ENCODE data around the gene CIDEB. TPM values are rescaled to one million over a fixed set of nuclear protein-coding genes. Genes with fewer than 3 reads are reported as not detected.

The CIDEB gene
- total RNA-seq, 2 experiments from 2014 or later = 14.2 to 14.4 TPM

DNA sequence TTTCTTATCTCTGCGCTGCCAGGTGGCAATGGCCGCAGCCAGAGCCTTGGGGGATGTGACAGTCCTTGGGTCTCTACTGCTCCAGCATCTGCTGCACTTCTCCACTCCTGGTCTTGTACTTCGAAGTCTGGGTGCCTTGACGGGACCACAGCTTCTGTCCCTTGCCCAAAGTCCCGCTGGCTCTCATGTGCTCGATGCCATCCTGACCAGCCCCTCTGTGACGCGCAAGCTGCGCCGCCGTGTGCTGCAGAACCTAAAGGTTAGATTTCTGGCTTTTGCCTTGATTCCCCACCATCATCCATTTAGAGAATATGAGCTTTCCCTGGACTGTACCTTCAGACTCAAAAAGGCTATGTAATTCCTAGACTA lies 3.8 kb downstream of the CIDEB start:
- POLR2A ChIA-PET = no interaction called here
- CTCF ChIA-PET = interaction anchor here (1.3 to 3.7 kb wide), 2 partner anchors 10 to 61 kb away, joined by 4 to 16 read pairs; partner anchors contain the start of gene TINF2

DNA sequence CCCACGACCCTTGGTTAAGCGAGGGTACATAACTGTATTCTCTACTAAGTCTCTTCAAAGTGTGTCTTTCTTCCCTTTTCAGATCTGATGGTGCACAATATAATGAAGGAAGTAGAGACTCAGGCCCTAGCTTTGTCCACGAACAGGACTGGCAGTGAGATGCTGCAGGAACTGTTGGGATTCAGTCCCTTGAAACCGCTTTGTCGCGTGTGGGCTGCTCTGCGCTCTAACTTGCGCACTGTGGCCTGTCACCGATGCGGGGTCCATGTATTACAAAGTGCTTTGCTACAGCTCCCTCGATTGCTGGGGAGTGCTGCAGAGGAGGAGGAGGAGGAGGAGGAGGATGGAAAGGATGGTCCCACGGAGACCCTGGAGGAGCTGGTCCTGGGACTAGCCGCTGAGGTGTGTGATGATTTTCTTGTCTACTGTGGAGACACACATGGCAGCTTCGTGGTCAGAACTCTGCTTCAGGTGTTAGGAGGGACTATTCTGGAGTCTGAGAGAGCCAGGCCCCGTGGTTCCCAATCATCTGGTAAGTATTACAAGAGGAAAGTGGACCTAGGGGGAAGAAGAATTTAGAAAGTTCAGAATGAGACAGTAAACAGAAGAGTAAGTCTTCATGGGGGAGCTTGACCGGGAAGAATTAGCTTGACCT lies 7.3 kb downstream of the CIDEB start:
- CTCF ChIA-PET = interaction anchor here (0.8 to 7.9 kb wide), 11 partner anchors 9 to 136 kb away, joined by 3 to 156 read pairs (median 4); partner anchors contain the start of genes CIDEB, LTB4R, LTB4R2 and TINF2
- POLR2A ChIA-PET = interaction anchor here (0.8 to 3.2 kb wide), 6 partner anchors 8 to 87 kb away, joined by 3 to 21 read pairs (median 7); partner anchors contain the start of genes CHMP4A, LTB4R, LTB4R2 and RABGGTA

DNA sequence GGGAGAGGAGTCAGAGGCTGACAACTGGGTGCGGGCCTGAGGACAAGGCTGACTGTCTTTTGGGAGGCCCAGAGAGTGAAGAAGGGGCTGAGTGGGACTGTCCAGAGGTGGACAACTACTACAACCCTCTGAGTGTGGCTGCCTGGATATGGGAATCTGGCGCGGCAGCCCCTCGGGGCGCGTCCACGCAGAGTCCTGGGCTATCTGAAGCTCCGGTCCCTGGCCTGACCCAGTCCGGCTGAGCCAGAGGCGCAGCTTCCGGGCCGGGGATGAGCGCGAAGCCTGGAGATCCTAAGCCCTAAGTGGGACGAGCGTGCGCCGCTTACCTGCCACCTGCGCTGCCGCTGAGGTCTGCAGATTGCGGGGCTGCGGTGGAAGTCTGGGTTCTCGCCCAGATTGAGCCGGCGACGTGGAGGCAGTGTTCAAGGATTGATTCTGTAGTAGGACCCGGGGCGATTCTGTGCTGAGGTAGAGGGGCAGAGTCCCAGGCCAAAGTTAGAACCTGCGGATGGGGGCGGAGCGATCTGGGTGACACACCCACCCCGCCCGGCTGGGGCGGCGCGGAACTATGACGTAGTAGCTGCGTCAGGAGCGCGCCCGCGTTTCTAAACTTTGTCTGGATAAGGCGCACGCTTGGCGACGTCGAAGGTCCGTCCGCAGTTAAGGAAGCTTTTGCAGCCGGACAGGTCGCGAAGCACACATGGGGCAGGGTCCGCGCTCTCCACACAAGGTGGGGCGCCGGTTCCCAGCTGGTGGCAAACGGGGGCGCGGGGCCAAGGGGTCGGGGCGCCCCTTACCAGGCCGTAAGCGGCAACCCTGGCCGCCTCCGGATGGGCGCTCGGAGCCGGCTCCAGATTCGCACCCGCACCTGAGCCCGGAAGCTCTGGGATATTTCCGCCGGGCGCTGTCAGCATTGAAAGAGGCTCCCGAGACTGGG lies 8.3 kb downstream of the CIDEB start, which contains the start of the genes DHRS1 and NOP9:
DHRS1 (minus strand) TSS at position 526 of the 937 bp plus-strand sequence. CDS start 674 bp downstream, outside the sequence.
NOP9 (plus strand) TSS at position 596 of the 937 bp plus-strand sequence; CDS start at position 701, 105 bp downstream.
- ChIA-PET CTCF (interaction anchor here (0.8 to 7.9 kb wide), 11 partner anchors 9 to 137 kb away, joined by 3 to 156 read pairs (median 3); partner anchors contain the start of genes CIDEB, LTB4R, LTB4R2 and MDP1), POLR2A (interaction anchor here (0.8 to 3.2 kb wide), 6 partner anchors 9 to 86 kb away, joined by 3 to 21 read pairs (median 7); partner anchors contain the start of genes CHMP4A, LTB4R, LTB4R2 and RABGGTA)

DNA sequence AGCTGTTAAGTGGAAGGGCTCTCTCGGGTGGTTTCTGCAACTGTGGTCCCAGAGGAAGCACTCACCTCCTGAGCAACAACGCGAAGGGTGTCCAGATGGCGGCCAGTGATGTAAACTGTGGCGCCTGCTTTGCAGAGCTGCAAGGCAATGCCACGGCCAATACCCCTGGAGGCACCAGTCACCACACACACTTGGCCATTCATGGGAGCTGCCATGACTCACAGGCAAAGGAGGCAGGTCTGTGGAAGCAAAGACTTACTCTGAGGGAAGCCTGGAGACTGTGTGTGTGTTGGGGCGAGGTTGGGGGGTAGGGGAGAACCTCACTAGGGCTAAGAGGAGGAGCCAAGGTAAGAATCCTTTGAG lies 8.9 kb downstream of the CIDEB start:
- ChIA-PET POLR2A (interaction anchor here (0.6 to 3.2 kb wide), 4 partner anchors 10 to 86 kb away, joined by 3 to 21 read pairs (median 13); partner anchors contain the start of genes CHMP4A, LTB4R, LTB4R2 and TINF2), CTCF (interaction anchor here (1.0 to 7.9 kb wide), 7 partner anchors 9 to 83 kb away, joined by 3 to 156 read pairs (median 4); partner anchors contain the start of genes CIDEB, LTB4R, LTB4R2 and MDP1)

DNA sequence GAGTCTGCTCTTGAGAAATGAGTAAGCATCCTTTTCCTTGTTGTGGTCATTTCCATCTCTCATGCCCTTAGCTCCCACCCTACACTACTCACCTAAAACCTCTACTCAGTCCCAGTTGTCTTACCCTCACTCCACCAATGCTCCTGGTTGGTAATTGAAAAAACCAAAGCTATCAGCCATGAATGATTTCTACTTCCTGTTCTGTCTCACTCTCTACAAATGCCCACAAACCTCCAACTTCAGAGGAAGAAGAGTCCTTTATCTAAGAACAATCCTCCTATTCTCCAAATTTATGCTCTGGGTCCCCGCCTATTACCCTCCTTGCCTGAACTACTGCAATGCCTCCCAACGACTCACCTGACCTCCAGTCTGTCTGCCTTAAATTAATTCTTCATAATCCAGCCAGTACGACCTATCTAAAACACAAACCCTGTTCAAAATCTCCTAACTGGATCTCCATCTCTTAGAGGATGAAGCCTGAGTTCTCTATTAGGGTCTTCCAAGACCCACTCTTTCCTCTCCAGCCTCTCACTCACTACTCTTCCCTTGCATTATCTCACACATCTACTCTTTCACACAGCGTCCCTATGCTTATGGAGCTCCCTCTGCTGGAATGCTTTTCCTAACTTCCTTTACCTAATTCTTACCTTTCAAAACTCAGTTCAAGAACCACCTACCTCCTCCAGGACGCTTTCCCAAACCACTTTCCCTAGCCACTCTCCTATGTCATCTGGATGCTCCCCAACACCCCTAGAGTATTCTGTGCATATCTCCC lies 10.4 kb downstream of the CIDEB start:
- CTCF ChIA-PET = interaction anchor here (0.7 to 7.9 kb wide), 19 partner anchors 9 to 135 kb away, joined by 3 to 156 read pairs (median 5); partner anchors contain the start of genes CHMP4A, CIDEB, IPO4 and LTB4R
- POLR2A ChIA-PET = interaction anchor here (1.9 kb wide), 1 partner anchor 55 kb away, joined by 19 read pairs; the partner anchor contains the start of gene TINF2

DNA sequence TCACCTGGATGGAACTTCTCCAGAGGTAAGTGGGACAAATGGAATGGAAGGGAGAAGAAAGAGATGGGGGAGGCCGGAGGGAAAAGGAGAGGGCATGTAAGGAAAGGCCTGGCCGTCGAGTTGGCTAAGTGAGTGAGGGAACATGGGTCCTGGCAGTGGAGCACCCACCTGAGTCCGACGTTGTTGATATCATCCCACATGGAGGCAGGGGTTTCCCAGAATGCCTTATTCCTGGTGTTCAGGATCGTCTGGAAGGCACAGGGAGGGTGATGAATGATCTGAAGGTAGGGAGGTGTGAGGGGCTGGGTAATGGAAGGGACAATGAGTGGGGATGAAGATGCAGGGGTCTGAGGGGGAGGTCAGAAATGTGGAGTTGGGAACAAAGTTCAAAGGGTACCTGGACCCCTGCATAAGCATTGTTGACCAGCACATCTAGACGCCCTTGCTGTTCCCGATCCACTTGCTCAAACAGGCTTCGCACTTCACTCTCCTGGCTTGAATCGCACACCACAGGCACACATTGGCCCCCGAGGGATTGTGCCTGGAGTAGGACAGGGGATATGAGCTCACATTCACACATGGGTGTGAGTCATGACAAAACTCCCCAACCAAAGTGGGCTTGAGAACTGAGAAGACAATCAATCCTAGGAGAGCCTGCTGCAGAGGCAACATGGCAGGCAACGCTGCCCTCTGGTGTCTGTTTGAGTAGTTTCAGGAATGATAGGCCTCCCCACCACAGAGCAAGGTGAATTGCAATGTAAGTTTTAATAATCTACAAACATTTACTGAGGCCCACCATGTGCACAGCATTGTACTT lies 11.2 kb downstream of the CIDEB start:
- POLR2A ChIA-PET = interaction anchor here (0.6 to 1.9 kb wide), 2 partner anchors 54 to 108 kb away, joined by 3 to 19 read pairs; partner anchors contain the start of genes IPO4 and TINF2
- CTCF ChIA-PET = interaction anchor here (0.6 to 7.9 kb wide), 18 partner anchors 10 to 1174 kb away, joined by 3 to 156 read pairs (median 5); partner anchors contain the start of genes CHMP4A, CIDEB, IPO4 and LTB4R

DNA sequence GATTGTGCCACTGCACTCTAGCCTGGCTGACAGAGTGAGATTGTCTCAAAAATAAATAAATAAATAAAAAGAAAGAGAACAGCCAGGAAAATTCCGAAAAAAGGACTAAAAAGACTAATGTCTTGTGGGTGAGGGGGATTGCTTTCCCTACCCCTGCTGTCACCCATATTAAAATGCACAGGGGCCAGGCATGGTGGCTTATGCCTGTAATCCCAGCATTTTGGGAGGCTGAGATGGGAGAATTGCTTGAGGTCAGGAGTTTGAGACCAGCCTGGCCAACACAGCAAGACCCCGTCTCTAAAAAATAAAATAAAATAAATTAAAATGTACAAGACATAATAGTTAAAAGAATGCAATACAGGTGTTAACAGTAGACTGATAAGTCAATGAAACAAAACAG lies 14.3 kb downstream of the CIDEB start:
- POLR2A ChIA-PET = no interaction called here
- CTCF ChIA-PET = interaction anchor here (2.1 to 2.5 kb wide), 2 partner anchors 14 to 51 kb away, joined by 8 to 13 read pairs; partner anchors contain the start of gene TINF2

DNA sequence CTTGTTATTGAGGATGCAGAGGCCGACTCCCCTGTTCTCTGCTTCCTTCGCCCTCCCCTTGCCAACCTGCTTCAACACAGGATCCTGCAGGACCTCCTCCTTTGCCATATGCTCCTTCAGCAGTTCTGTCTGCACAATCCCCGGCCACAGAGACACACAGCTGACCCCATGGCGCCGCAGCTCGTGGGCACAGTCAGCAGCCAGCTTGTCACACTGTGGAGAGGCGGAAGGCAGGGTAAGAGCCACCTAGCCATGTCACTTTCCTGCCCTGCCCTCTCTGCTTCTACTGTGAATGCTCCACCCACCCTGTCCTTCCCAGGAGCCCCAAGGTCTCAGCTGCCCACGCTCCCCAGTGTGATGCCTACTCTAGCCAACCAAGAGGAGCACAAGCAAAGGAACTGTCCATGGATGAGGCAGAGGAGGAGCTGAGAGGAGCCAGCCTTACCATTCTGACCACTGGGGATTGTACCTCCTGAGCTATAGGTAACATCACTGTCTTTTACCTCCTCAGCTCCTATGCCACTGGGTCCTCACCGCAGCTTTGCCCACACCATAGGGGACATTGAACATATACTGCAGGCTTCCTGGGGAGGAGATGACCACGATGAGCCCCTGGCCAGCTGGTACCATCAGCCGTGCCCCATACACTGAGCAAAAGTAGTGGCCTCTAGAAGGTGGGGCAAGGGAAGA lies 15.5 kb downstream of the CIDEB start:
- ChIA-PET POLR2A (interaction anchor here (0.5 to 0.9 kb wide), 2 partner anchors 45 to 139 kb away, joined by 3 read pairs; no protein-coding TSS in a partner anchor), CTCF (interaction anchor here (1.0 to 3.7 kb wide), 5 partner anchors 13 to 49 kb away, joined by 3 to 18 read pairs (median 8); partner anchors contain the start of genes CIDEB and TINF2)

DNA sequence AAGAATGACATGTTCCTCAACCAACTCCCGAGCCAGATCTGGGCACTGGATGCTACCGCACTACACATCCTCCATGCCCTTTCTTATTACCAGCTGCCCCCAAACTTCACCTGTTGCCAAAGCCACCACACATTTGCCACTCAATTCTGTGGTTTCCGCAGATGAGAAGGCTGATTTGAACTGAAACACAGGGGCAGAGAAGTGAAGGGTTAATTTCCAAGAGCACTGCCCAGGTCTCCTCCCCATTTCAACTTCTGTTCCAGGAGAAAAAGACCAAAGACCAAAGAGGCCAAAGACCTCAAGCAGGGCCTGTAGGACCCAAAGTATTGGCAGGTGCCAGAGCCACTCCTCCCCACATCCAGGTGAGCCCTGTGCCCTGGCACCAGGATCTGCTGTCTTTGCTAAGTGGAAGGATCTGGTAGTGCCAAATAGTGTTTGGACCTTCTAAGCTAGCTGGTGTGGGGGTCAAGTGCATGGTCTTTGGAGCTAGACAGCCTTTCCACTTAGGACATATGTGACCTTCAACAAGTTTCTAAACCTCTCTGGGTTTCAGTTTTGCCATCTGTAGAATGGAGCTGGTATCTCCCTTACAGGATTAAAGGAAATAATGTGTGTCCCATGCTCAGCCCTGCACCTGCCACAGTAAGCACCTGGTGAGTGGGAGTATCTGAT lies 16.2 kb downstream of the CIDEB start:
- ChIA-PET CTCF (interaction anchor here (0.7 to 3.7 kb wide), 8 partner anchors 9 to 130 kb away, joined by 3 to 18 read pairs (median 8); partner anchors contain the start of genes CIDEB, IRF9 and TINF2), POLR2A (interaction anchor here (2.0 kb wide), 1 partner anchor 17 kb away, joined by 7 read pairs; no protein-coding TSS in a partner anchor)

DNA sequence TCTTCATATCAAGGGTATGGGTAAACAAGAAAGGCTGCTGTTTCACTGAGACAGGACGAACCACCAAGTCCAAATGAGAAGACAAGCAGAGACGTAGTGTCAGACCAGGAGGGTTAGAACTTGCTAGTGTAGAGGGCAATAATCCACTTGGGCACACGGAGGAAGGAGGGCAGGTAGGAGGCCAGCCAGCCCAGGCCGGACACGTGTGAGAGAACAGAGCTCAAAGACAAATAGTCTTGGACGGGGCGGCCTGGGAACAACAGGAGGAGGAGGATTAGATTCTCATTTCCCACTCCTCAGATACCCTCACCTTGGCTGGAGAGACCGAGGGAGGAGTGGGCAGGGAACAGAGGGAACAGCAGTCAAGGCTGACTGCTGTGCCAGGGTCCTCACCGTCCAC lies 17.0 kb downstream of the CIDEB start:
- ChIA-PET CTCF (interaction anchor here (1.2 to 3.7 kb wide), 5 partner anchors 9 to 129 kb away, joined by 3 to 18 read pairs (median 4); partner anchors contain the start of genes DHRS1, IRF9, NOP9 and TINF2), POLR2A (interaction anchor here (2.0 kb wide), 1 partner anchor 16 kb away, joined by 7 read pairs; no protein-coding TSS in a partner anchor)

DNA sequence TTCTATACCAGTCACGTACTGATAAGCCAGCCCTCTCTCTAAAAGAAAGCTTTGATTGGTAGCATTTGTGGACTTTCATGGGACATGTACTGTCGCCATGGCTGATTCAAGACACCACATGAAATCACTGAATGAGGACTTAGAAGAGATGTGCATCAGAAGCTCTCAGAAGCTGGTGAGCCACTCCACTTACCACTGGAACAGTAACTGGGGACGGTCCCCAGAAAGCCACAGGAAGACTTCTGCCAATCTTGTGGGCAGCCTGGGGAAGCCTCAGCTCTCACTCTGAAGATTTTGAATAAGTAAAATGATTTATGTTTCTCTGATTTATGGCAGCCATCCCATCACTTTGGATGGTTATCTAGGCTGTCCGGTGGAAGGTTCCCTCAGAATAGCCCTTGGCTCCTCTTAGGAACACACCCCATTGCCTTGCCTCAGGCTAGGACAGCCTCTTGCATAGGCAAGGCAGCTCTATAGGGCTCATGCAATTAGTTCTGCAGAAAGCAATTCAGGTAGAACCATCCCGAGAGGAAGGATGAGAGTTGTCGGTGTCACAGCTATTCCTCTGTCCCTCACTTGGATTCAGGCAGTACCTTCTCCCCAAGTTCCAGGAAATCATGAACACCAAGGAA lies 18.0 kb downstream of the CIDEB start:
- POLR2A ChIA-PET = interaction anchor here (0.6 to 2.0 kb wide), 4 partner anchors 15 to 75 kb away, joined by 3 to 18 read pairs (median 7); no protein-coding TSS in a partner anchor
- CTCF ChIA-PET = interaction anchor here (0.8 to 3.7 kb wide), 7 partner anchors 10 to 47 kb away, joined by 3 to 18 read pairs (median 4); partner anchors contain the start of genes DHRS1, NOP9, RABGGTA and TINF2

DNA sequence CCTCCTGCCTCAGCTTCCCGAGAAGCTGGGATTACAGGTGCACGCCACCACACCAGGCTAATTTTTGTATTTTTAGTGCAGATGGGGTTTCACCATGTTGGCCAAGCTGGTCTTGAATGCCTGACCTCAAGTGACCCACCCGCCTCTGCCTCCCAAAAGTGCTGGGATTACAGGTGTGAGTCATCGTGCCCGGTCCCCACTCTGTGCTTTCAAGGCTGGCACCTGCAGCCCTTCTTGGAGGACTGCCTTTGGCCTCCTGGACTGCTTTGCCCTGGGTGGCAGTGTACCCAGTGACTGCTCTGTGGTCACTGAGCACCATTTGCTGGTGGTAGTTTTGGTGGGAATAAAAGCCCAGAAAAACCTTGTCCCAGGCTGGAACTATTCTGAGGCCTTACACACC lies 20.8 kb downstream of the CIDEB start:
- CTCF ChIA-PET = interaction anchor here (1.5 kb wide), 1 partner anchor 11 kb away, joined by 4 read pairs; no protein-coding TSS in a partner anchor
- POLR2A ChIA-PET = no interaction called here

DNA sequence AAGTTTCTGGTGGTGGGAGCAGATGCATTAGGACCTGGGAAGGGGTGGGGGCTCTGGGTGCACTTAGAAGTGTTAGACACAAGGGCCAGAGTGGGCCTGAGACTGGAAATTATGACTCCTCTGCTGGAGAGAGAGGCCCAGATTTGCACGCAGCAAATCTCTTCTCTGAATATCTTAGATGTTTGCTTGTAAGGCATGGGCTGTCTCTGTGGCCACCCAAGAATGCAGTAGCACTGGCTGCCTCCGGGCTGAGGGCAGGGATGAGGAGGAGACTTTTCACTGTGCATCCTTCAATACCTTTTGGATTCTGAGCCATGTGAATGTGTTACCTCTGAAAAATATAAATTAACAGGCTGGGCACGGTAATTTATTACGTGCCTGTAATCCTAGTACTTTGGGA lies 22.4 kb downstream of the CIDEB start:
- ChIA-PET CTCF (interaction anchor here (2.5 kb wide), 1 partner anchor 22 kb away, joined by 7 read pairs; the partner anchor contains the start of gene CIDEB), POLR2A (no interaction called here)

DNA sequence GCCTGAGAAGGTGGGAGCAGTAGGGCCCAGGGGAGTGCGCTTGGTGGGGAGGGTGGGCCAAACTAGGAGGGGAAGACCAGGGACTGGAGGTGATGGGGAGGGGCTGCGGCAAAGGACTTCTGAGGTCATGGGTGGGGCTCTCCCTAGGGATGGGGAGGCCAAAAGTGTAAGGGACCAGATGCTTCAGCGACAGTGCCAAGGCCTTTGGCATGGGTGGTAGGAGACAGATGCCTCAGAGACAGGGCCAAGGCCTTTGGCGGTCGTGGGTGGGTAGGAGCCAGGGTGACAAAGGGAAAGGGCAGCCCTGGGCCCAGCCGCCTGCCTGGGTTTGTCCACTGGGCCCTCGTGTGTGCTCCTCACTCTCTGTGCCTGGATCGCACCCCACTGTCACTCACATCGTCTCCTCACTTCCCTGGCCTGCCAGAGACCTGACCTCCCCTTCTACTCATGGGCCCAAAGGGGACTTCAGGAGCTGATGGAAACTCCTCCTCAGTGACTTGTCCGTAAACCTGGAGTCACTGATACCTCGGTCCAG lies 23.2 kb downstream of the CIDEB start:
- POLR2A ChIA-PET = no interaction called here

More for the DNA sequence above, 23.2 kb downstream of the CIDEB start:
- CTCF ChIA-PET = interaction anchor here (2.5 kb wide), 1 partner anchor 23 kb away, joined by 7 read pairs; the partner anchor contains the start of gene CIDEB

Data from activated CD8-positive, alpha-beta memory T cell treated with anti-CD3 and anti-CD28 coated beads for 36 hours (primary cell).